Muscle layer of duodenum (tissue), 2 donors: Measurements from ENCODE around the gene SCRT2.
A peak's percentile ranks its signal among the peaks of the same experiment; 100 is the strongest.

Experiments
- H3K27ac ChIP-seq: one replicate; pipeline ENCODE4 v1.7.0; 2013; ENCODE audit warnings: mild to moderate bottlenecking, low read length
- H3K27me3 ChIP-seq: one replicate; pipeline ENCODE4 v1.7.0; 2013; ENCODE audit warnings: low read depth, mild to moderate bottlenecking, control low read depth, low read length
- H3K36me3 ChIP-seq, 2 donors: one replicate each; pipeline ENCODE4 v1.7.0; 2013; ENCODE audit warnings: low read length in 2 of 2, control low read depth in 1 of 2, mild to moderate bottlenecking in 1 of 2; ENCODE audit not compliant: insufficient read depth in 2 of 2, control insufficient read depth in 1 of 2
- H3K4me1 ChIP-seq, 2 donors: one replicate each; pipeline ENCODE4 v1.7.0; 2013; ENCODE audit warnings: low read length in 2 of 2, mild to moderate bottlenecking in 2 of 2, control low read depth in 1 of 2, moderate library complexity in 1 of 2; ENCODE audit not compliant: insufficient read depth in 2 of 2, control insufficient read depth in 1 of 2
- H3K4me3 ChIP-seq, 2 donors: one replicate each; pipeline ENCODE4 v1.7.0; 2013; ENCODE audit warnings: low read length in 2 of 2, low read depth in 1 of 2, mild to moderate bottlenecking in 1 of 2
- H3K9me3 ChIP-seq, 2 donors: one replicate each; pipeline ENCODE4 v1.7.0; 2013; ENCODE audit warnings: low read length in 2 of 2, control low read depth in 1 of 2, mild to moderate bottlenecking in 1 of 2; ENCODE audit not compliant: control insufficient read depth in 1 of 2
- donor health status: healthy.

Gene SCRT2

DNA sequence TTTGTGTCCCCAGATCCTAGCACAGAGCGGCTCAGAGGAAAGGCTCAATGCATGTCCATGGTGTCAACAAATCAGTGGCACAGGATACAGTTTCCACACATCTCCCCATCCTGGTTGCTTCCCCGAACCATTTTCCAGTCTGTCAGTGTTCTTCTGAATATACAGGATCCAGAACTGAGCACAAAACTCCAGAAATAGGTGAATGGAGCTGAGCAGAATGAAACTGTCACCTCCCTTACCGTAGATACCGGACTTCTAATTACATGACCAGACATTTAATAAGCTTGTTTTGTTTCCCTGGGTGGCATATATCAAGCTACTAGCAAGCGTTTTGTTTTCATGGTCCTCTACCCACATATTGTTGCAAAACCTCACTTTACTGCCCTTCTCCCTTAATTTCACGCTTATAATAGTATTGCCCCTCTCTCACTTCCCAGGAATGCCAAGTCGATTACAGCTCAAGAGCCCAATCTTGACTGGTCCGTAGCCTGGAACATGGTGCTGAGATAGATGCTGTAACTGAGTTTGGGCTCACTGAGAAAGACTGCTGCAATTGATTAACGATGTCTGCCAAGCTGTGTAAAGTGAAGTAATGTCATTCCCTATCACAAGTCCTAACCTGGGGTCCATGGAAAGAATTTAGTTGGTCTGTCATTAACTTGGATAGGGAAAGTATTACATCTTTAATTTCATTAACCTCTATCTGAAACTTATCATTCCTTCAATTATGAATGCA lies 12.0 kb upstream of the SCRT2 start:
- no peaks in the 10 kb centered on the region for H3K9me3 ChIP-seq
- no peak overlapping the region for H3K27ac ChIP-seq
- H3K36me3 ChIP-seq: no peaks in the 10 kb centered on the region
- H3K4me3 ChIP-seq: no peak overlapping the region
- H3K27me3 ChIP-seq: peaks cover 6% of the 10 kb centered on the region
- H3K4me1 ChIP-seq: no peaks in the 10 kb centered on the region

GRCh38 chr20:684676-685319 lies 9.2 kb upstream of the SCRT2 start:
- Histone ChIP-seq H3K27ac (no peak overlapping the region), H3K27me3 (peaks cover 6% of the 10 kb centered on the region), H3K4me1 (no peaks in the 10 kb centered on the region), H3K36me3 (no peaks in the 10 kb centered on the region), H3K9me3 (no peaks in the 10 kb centered on the region), H3K4me3 (no peak overlapping the region)

DNA sequence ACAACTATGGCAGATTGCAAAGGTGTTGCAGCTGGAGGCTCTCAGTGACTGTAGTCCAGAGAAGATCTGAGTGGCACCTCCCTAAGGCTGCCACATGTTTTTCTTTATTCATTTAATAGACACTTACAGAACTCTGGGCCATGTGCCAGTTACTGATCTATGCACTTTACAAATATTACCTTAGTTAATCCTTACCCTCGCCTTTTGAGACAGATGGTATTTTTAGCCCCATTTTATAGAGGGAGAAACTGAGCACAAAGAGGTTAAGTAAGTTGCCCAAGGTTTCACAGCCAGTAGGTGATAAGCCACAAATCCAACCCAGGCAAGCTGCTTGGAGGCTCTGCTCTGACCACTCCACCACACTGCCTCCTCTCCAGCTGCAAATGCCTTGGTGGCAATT lies 6.5 kb upstream of the SCRT2 start:
- Histone ChIP-seq H3K27ac (no peak overlapping the region), H3K27me3 (peaks cover 6% of the 10 kb centered on the region), H3K9me3 (no peaks in the 10 kb centered on the region), H3K4me1 (no peaks in the 10 kb centered on the region), H3K36me3 (no peaks in the 10 kb centered on the region), H3K4me3 (no peak overlapping the region)

DNA sequence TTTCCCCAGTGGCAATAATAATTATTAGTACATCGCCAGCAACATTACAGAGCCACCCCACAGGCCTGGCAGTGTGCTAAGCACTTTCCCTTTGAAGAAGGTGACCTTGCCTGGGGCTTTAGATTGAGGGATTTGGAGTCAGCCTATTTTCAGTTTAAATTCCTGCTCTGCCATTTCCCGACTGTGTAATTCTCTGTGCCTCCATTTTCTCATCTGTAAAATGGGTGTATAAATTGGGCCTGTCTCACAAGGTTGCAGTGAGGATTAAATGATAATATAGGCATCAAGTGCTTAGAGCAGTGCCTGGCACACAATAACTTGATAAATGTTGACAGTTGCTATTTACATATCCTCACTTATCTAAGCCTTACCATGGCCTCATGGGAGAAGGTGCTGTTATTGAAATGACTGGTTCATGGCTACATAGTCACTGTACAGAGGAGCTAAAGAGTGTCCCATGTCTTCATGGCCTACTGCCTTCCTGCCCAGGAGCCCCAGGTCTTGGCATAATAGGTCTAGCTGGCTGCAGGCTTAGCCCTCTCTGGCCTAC lies 5.1 kb upstream of the SCRT2 start:
- Histone ChIP-seq H3K27ac (no peak overlapping the region), H3K4me3 (no peak overlapping the region), H3K36me3 (no peaks in the 10 kb centered on the region), H3K9me3 (no peaks in the 10 kb centered on the region), H3K4me1 (peaks cover 0 to 11% of the 10 kb centered on the region in 2 donors), H3K27me3 (no peaks in the 10 kb centered on the region)

DNA sequence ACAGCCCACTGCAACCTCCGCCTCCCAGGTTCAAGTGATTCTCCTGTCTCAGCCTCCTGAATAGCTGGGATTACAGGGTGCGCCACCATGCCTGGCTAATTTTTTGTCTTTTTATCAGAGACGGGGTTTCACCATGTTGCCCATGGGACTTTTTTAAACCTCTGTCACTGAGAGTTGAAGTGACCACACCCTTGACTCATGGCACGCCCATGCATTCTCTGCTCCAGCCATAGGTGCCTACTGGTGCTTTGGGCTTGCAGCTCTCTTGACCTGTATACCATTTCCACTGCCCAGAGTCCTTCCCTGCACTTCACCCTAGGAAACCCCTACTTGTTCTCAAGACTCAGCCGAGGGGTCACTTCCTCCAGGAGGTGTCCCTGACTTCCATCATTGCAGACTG lies 2.4 kb upstream of the SCRT2 start:
- H3K27ac ChIP-seq: no peak overlapping the region
- peaks cover 0 to 18% of the 10 kb centered on the region in 2 donors for H3K4me1 ChIP-seq
- peaks cover 22% of the 10 kb centered on the region for H3K27me3 ChIP-seq
- H3K36me3 ChIP-seq: no peaks in the 10 kb centered on the region
- H3K9me3 ChIP-seq: no peaks in the 10 kb centered on the region
- no peak overlapping the region for H3K4me3 ChIP-seq

GRCh38 chr20:676967-677366 lies 1.4 kb upstream of the SCRT2 start:
- H3K27ac ChIP-seq: no peak overlapping the region
- H3K4me1 ChIP-seq: peaks cover 0 to 18% of the 10 kb centered on the region in 2 donors
- no peaks in the 10 kb centered on the region for H3K36me3 ChIP-seq
- H3K4me3 ChIP-seq: no peak overlapping the region
- peaks cover 23% of the 10 kb centered on the region for H3K27me3 ChIP-seq
- no peaks in the 10 kb centered on the region for H3K9me3 ChIP-seq

DNA sequence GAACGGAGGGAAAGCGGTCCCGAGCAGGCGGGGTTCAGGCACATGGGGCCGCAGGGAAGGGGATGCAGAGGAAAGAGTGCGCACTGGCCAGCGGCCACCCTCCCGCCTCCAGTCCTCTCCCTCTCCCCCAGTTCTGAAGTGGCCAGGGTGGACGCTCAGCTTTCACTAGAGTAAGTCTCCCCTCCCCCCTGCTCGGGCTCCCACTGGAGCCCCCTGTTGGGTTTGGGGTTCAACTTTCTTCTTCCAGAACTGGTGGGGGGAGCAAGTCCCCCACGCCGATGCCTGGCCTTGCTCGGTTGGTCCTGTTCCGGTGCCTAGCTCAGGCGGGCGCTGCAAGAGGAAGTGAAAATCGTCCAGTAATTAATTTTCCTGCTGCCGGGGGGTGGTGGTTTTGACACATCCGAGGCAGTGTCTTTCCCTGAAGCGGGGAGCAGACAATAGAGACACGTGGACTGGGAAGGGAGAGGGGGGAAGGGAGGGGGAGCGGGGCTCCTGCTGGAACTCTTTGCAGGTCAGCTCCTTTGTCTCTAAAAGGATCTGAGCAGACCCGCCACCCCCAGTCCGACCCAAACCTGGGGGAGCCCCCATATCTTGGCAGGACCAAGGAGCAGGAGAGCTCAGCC lies 824 bp upstream of the SCRT2 start:
- no peaks in the 10 kb centered on the region for H3K9me3 ChIP-seq
- H3K27me3 ChIP-seq: peaks cover 23% of the 10 kb centered on the region
- H3K27ac ChIP-seq: no peak overlapping the region
- H3K4me3 ChIP-seq: no peak overlapping the region
- peaks cover 0 to 18% of the 10 kb centered on the region in 2 donors for H3K4me1 ChIP-seq
- H3K36me3 ChIP-seq: no peaks in the 10 kb centered on the region

GRCh38 chr20:675033-675452 lies 559 bp downstream of the SCRT2 start:
- peaks cover 0 to 18% of the 10 kb centered on the region in 2 donors for H3K4me1 ChIP-seq

GRCh38 chr20:673603-674001 lies 2.0 kb downstream of the SCRT2 start:
- Histone ChIP-seq H3K36me3 (no peaks in the 10 kb centered on the region), H3K9me3 (no peaks in the 10 kb centered on the region), H3K4me3 (no peak overlapping the region), H3K27ac (no peak overlapping the region), H3K4me1 (peaks cover 0 to 18% of the 10 kb centered on the region in 2 donors), H3K27me3 (peaks cover 23% of the 10 kb centered on the region)

More at GRCh38 chr20:675033-675452, 559 bp downstream of the SCRT2 start:
- H3K4me3 ChIP-seq: peak overlapping the region in 1 of 2 donors; percentile 52
- peaks cover 23% of the 10 kb centered on the region for H3K27me3 ChIP-seq
- H3K9me3 ChIP-seq: no peaks in the 10 kb centered on the region
- no peak overlapping the region for H3K27ac ChIP-seq
- H3K36me3 ChIP-seq: no peaks in the 10 kb centered on the region

GRCh38 chr20:672963-673602 lies 2.5 kb downstream of the SCRT2 start:
- H3K27me3 ChIP-seq: peaks cover 23% of the 10 kb centered on the region

More at GRCh38 chr20:672963-673602, 2.5 kb downstream of the SCRT2 start:
- Histone ChIP-seq H3K4me3 (no peak overlapping the region), H3K36me3 (no peaks in the 10 kb centered on the region), H3K27ac (no peak overlapping the region), H3K4me1 (peaks cover 0 to 18% of the 10 kb centered on the region in 2 donors), H3K9me3 (no peaks in the 10 kb centered on the region)
